Vagina (tissue), 2 donors: ENCODE measurements around the gene APP. TPM values are rescaled to one million over a fixed set of nuclear protein-coding genes. Genes with fewer than 3 reads are reported as not detected.

Experiments
- DNase-seq, 2 donors: peaks; one replicate each; pipeline ENCODE4 v3.0.0-alpha.2; 2017; ENCODE audit errors: extremely low spot score in 2 of 2
- H3K27ac ChIP-seq: fragments of 200-600 bp; sonication (generic); one replicate; pipeline ENCODE4 v1.5.1; 2019
- H3K27me3 ChIP-seq: fragments of 200-600 bp; sonication (generic); one replicate; pipeline ENCODE4 v1.5.1; 2019
- H3K36me3 ChIP-seq, 2 donors: fragments of 200-600 bp; sonication (generic); one replicate each; pipeline ENCODE4 v1.5.1; 2017 to 2019
- H3K4me1 ChIP-seq: fragments of 200-600 bp; sonication (generic); one replicate; pipeline ENCODE4 v1.5.1; 2019
- H3K4me3 ChIP-seq, 2 donors: fragments of 200-600 bp; sonication (generic); 1 replicate in 1 of 2; 2 replicates in 1 of 2; pipeline ENCODE4 v1.5.1; 2016 to 2019
- H3K9me3 ChIP-seq: fragments of 200-600 bp; sonication (generic); one replicate; pipeline ENCODE4 v1.5.1; 2019
- CTCF ChIP-seq, 3 experiments: fragments of 450-650 bp in 2 of 3; fragments of 200-600 bp in 1 of 3; sonication (generic) in 1 of 3; IDR thresholded peaks; one replicate each; pipeline ENCODE4 v1.5.1; 2017 to 2019; ENCODE audit warnings: antibody characterized with exemption in 3 of 3, mild to moderate bottlenecking in 2 of 3, moderate library complexity in 2 of 3
- POLR2A ChIP-seq, 2 donors: fragments of 450-650 bp; IDR thresholded peaks; one replicate each; pipeline ENCODE4 v1.6.1; 2017; ENCODE audit warnings: antibody characterized with exemption in 2 of 2, mild to moderate bottlenecking in 2 of 2, moderate library complexity in 2 of 2
- POLR2AphosphoS5 ChIP-seq, 2 donors: sonication (generic); formaldehyde crosslinking; IDR thresholded peaks; one replicate each; pipeline ENCODE4 v1.9.0; 2017; ENCODE audit warnings: antibody characterized with exemption in 2 of 2, mild to moderate bottlenecking in 2 of 2, low read depth in 1 of 2; ENCODE audit not compliant: insufficient read depth in 1 of 2
- intact Hi-C: fragments of 100-400 bp; cut with DNase I; formaldehyde crosslinking; loops from one replicate; pipeline ENCODE4 v1.15.1; 2023
- total RNA-seq: library from RNA; depleted of rRNA; stranded (reverse); fragments of >200 nt; gene quantifications from one replicate; pipeline ENCODE4 v1.2.3, GENCODE V29; 2016

APP gene
- total RNA-seq, 1 donor from 2014 or later, result 315 TPM

- DNase-seq, result peak in 1 of 2 donors; percentile 74
- TF ChIP-seq CTCF (IDR thresholded peaks at IDR 0.05) (no peak), POLR2AphosphoS5 (IDR thresholded peaks at IDR 0.05; ENCODE audit: insufficient read depth in 1 of 2, low read depth in 1 of 2) (no peak), POLR2A (IDR thresholded peaks at IDR 0.05) (no peak)
- Histone ChIP-seq H3K27me3 (no peaks in the 10 kb centered on the region), H3K4me3 (no peak overlapping the region), H3K27ac (peak overlapping the region; percentile 67), H3K4me1 (peaks cover 50% of the 10 kb centered on the region), H3K9me3 (no peaks in the 10 kb centered on the region), H3K36me3 (no peaks in the 10 kb centered on the region)
- intact Hi-C loops, result no loop called here
Measured at GRCh38 chr21:25934130-25934529, 236.4 kb downstream of the APP start.

- H3K9me3 ChIP-seq, result no peaks in the 10 kb centered on the region
- intact Hi-C loops, result no loop called here
- no peaks in the 10 kb centered on the region for H3K27me3 ChIP-seq
- no peak overlapping the region for H3K27ac ChIP-seq
- TF ChIP-seq POLR2AphosphoS5 (IDR thresholded peaks at IDR 0.05; ENCODE audit: insufficient read depth in 1 of 2, low read depth in 1 of 2), result no peak
- TF ChIP-seq POLR2A (IDR thresholded peaks at IDR 0.05), result no peak
- no peak for TF ChIP-seq CTCF (IDR thresholded peaks at IDR 0.05)
- DNase-seq, result no peak
- H3K4me1 ChIP-seq, result peaks cover 38% of the 10 kb centered on the region
- no peaks in the 10 kb centered on the region for H3K36me3 ChIP-seq
- no peak overlapping the region for H3K4me3 ChIP-seq
Measured at GRCh38 chr21:25931765-25932164, 238.8 kb downstream of the APP start.

GRCh38 chr21:25929856-25930520 lies 240.6 kb downstream of the APP start:
- Histone ChIP-seq H3K4me3 (no peak overlapping the region), H3K36me3 (no peaks in the 10 kb centered on the region), H3K9me3 (no peaks in the 10 kb centered on the region), H3K27me3 (no peaks in the 10 kb centered on the region), H3K4me1 (peaks cover 45% of the 10 kb centered on the region), H3K27ac (no peak overlapping the region)
- intact Hi-C loops, result no loop called here
- no peak for TF ChIP-seq POLR2AphosphoS5 (IDR thresholded peaks at IDR 0.05; ENCODE audit: insufficient read depth in 1 of 2, low read depth in 1 of 2)
- no peak for TF ChIP-seq POLR2A (IDR thresholded peaks at IDR 0.05)
- TF ChIP-seq CTCF (IDR thresholded peaks at IDR 0.05), result no peak
- no peak for DNase-seq

GRCh38 chr21:25927195-25927880 lies 243.2 kb downstream of the APP start:
- peaks cover 37% of the 10 kb centered on the region for H3K4me1 ChIP-seq
- H3K36me3 ChIP-seq, result no peaks in the 10 kb centered on the region
- peak overlapping the region; percentile 48 for H3K27ac ChIP-seq
- DNase-seq, result no peak
- no peak overlapping the region for H3K4me3 ChIP-seq
- intact Hi-C loops, result no loop called here
- no peak for TF ChIP-seq POLR2A (IDR thresholded peaks at IDR 0.05)
- TF ChIP-seq POLR2AphosphoS5 (IDR thresholded peaks at IDR 0.05; ENCODE audit: insufficient read depth in 1 of 2, low read depth in 1 of 2), result peak in 1 of 2 donors; percentile 77
- no peaks in the 10 kb centered on the region for H3K9me3 ChIP-seq
- no peaks in the 10 kb centered on the region for H3K27me3 ChIP-seq

GRCh38 chr21:25925936-25926335 lies 244.6 kb downstream of the APP start:
- peaks cover 26% of the 10 kb centered on the region for H3K4me1 ChIP-seq
- no peak overlapping the region for H3K4me3 ChIP-seq
- intact Hi-C loops, result no loop called here
- peak overlapping the region; percentile 50 for H3K27ac ChIP-seq
- no peaks in the 10 kb centered on the region for H3K9me3 ChIP-seq
- no peaks in the 10 kb centered on the region for H3K27me3 ChIP-seq
- H3K36me3 ChIP-seq, result no peaks in the 10 kb centered on the region
- DNase-seq, result no peak
- TF ChIP-seq POLR2AphosphoS5 (IDR thresholded peaks at IDR 0.05; ENCODE audit: insufficient read depth in 1 of 2, low read depth in 1 of 2) (peak in 1 of 2 donors; percentile 88), POLR2A (IDR thresholded peaks at IDR 0.05) (no peak)
